GM21825 (cell line): Measurements from ENCODE around the gene INPP5A.
"Not testable (repeated sequence)": the region's sequence is repeated elsewhere in the genome, so short reads cannot be mapped to it uniquely, and the experiment has no call there.

ENCODE experiments used
- ATAC-seq: cut with Tn5 transposase; IDR thresholded peaks from one replicate; pipeline ENCODE4 v1.9.1; 2021; ENCODE audit warnings: mild to moderate bottlenecking, moderate library complexity; ENCODE audit not compliant: unreplicated experiment

Gene INPP5A

GRCh38 chr10:132729810-132730572 lies 192.4 kb downstream of the INPP5A start:
- no peak for ATAC-seq

DNA sequence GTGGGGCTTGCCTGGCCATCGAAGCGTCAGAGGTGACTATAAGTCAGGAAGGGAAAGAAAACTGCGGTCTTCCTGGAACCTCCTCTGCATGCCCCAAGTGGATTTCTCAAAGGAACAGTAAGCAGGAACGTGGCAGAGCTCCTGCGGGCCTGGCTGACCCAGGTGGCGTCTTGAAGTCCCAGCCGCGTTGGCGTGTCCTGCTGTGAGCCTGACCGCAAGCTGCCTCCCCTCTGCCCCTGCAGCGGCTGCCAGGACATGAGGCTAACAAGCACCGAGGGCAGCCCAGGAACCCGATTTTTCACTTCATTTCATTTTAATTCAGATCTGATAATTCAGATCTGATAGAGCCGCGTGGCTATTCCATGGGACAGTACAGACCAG lies 193.0 kb downstream of the INPP5A start:
- ATAC-seq: no peak

DNA sequence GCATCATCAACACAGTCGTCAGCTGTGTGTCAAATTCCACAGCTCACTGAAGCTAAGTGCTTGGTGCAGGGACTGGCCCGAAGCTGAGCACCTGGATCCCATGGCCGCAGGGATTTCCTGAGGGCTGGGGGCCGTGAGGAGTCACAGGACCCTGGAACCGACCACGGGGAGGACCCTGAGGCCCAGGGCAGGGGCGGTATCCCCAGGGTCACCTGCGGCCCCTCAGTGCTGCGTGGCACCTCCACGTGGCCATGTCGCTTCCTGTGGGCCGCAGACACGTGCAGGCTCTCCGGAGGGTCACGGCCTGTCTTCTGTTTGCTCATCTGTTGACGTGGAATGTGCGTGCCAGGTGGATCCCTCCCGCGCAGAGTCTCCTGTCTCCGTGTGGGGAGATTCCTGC lies 194.9 kb downstream of the INPP5A start:
- ATAC-seq: no peak

- ATAC-seq: no peak
Measured at GRCh38 chr10:132733926-132734325, 196.3 kb downstream of the INPP5A start.

GRCh38 chr10:132735341-132735775 lies 197.8 kb downstream of the INPP5A start:
- ATAC-seq: no peak

GRCh38 chr10:132735923-132736391 lies 198.4 kb downstream of the INPP5A start:
- no peak for ATAC-seq

- ATAC-seq: no peak
Measured at GRCh38 chr10:132737390-132738048, 199.9 kb downstream of the INPP5A start.

GRCh38 chr10:132738454-132739224 lies 201.1 kb downstream of the INPP5A start:
- no peak for ATAC-seq

- no peak for ATAC-seq
Measured at GRCh38 chr10:132739225-132739613, 201.6 kb downstream of the INPP5A start.

DNA sequence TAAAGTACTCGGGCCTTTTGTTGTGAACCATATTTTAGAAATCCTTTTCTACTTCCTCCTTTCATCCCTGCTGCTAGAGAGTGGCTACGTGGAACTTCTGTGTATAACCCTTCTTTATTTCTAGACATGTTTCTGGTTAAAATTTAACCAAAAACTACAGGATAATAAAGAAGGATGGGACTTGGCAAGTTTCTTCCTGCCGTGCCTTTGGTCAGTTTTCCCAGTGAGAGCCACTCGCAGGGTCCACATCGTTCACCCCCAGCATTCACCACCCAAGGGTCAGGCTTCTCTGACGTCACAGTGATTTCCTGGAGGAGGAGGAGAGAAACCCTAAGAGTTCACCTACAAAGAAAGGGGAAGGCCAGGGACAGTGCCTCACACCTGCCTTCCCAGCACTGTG lies 203.0 kb downstream of the INPP5A start:
- ATAC-seq: no peak

DNA sequence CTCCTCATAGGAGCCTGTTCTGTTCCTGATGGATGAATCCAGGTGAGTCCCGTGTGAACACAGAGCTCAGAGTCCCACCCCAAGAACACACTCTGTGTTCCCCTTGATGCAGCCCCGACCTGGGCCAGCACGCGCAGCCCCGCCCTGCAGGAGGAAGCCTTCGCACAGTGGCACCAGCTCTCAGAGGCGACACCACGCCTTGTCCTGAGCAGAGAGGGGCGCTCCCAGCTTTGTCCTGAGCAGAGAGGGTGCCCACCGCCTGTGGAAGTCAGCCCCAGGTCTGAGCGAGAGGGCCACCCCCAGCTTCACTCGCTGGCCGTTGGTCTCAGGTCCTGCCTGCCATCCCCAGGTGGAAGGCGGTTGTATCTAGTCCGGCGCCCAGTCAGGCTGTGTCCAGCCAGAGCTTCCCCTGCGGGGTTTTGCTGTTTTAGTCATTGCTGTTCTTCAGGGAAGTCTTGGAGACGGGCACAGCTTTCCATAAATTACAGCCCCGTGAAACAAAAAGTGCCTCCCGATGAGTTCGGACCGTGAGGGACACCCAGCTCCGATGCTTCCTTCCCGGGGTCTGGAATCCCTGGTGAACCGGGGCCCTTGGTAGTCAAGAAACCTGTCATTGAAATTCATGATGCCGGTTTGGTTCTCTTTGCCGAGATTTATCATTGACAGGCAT lies 204.7 kb downstream of the INPP5A start:
- no peak for ATAC-seq

GRCh38 chr10:132742837-132743194 lies 205.2 kb downstream of the INPP5A start:
- ATAC-seq: no peak

DNA sequence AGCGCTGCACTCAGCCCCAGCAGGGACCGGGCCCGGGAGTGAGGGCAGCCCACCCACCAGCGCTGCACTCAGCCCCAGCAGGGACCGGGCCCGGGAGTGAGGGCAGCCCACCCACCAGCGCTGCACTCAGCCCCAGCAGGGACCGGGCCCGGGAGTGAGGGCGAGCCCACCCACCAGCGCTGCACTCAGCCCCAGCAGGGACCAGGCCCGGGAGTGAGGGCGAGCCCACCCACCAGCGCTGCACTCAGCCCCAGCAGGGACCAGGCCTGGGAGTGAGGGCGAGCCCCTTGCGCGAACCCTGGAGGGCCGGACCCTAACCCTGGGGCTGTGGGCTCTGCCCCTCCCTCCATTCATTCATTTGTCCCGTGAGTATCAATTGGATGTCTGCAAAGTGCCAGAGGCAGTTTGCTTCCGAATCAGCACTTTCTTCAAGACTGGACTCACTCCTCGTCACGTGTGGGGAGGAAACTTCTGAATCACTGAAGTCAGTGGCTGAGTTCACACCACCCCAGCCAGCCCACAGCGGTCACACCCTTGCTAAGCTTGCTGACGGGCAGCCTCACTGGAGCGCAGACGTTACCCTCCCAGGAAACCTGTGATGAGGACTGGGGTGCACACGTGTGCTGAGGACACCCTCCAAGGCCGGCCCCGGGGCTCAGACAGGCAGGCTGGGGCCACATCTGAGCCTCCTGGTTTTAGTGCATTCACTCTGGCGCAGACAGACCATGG lies 205.8 kb downstream of the INPP5A start:
- ATAC-seq: not testable (repeated sequence)

DNA sequence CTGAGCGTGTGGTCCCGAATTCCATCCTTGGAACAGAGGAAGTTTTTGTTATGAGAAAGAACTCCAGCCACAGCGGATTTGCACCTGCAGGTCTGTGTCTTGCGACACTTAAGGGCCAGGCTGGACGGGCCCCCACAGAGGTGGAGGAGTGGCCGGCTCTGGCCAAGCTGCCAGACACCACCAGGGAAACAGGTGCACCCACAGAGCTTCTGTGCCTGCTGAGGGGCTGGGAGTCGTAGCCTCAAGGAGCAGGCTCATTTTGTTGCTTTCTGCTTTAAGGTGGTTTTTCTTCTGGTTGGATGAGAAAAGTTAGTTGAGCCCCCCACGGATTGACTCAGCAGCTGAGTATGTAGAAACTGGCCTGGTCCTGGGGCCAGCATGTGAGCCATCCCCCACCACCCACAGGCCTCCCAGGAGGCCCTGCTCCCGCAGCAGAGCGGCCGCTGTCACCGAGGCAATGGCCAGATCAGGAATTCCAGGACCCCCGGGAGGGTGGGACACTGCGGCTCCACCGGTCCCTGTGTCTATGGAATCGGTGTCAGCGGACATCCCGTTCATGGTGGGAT lies 206.4 kb downstream of the INPP5A start:
- no peak for ATAC-seq

DNA sequence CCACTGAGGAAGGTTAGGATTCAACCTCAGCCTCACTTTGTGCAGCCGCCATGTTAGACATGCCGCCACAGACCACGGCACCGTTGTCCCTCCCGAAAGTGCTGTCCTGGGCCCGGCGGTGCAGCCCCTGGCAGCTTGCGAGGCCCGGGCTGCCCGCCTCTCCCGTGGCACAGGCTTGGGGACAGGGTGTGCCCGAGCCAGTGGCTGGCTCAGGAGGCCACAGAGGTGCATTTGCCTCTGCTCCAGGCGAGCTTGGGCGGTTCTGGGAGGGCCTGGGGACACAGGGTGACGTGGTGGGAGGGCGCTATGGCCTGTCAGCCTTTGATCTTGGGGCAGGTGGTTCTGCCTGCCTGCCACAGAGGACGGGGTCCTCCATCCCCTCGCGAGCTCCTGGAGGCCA lies 207.3 kb downstream of the INPP5A start:
- no peak for ATAC-seq

- no peak for ATAC-seq
Measured at GRCh38 chr10:132745511-132745910, 207.9 kb downstream of the INPP5A start.

- no peak for ATAC-seq
Measured at GRCh38 chr10:132745971-132746370, 208.4 kb downstream of the INPP5A start.

DNA sequence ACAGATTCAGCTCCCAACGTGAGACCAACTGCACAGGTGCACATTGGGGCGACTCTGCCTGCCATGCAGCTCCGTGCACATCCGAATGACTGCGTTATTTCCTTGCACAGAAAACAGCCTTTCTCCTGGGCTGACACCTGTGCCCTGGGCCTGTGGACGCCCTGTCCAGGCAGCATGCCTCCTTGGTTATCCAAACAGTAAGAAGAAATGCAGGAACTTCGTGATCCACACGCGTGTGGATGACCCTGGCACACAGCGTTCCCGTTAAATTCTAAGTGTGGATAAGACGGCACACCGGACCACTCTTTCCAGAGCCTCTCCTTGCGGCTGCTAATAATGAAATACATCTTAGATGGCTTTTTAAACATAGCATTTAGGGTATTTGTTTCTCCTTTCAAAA lies 208.8 kb downstream of the INPP5A start:
- ATAC-seq: no peak

GRCh38 chr10:132746801-132747625 lies 209.4 kb downstream of the INPP5A start:
- ATAC-seq: no peak
